Large intestine (tissue), 3 donors: ENCODE measurements around the gene APOBEC2. TPM values are rescaled to one million over a fixed set of nuclear protein-coding genes. Genes with fewer than 3 reads are reported as not detected.
A peak's percentile ranks its signal among the peaks of the same experiment; 100 is the strongest.

ENCODE experiments used
- DNase-seq, 2 donors: peaks; one replicate each; pipeline versions ENCODE4 v3.0.0 to v3.0.0-alpha.2; 2013
- H3K27ac ChIP-seq: one replicate; pipeline ENCODE4 v1.5.1; 2013; ENCODE audit warnings: low read length
- H3K27me3 ChIP-seq: 2 replicates; pipeline ENCODE4 v1.6.1; 2013; ENCODE audit warnings: low read length; ENCODE audit not compliant: control insufficient read depth, insufficient read depth
- H3K36me3 ChIP-seq: 2 replicates; pipeline ENCODE4 v1.6.1; 2013; ENCODE audit warnings: low read length; ENCODE audit not compliant: control insufficient read depth, insufficient read depth
- H3K4me1 ChIP-seq: one replicate; pipeline ENCODE4 v1.6.1; 2013; ENCODE audit warnings: low read length; ENCODE audit not compliant: control insufficient read depth, insufficient read depth
- H3K4me3 ChIP-seq: one replicate; pipeline ENCODE4 v1.5.1; 2013; ENCODE audit warnings: low read length
- H3K9me3 ChIP-seq: one replicate; pipeline ENCODE4 v1.6.1; 2013; ENCODE audit warnings: mild to moderate bottlenecking, low read depth, low read length, moderate library complexity; ENCODE audit not compliant: control insufficient read depth
- WGBS: methylation state at CpG from one replicate; pipeline ENCODE4 v1.1.5; 2013; ENCODE audit warnings: low lambda C conversion rate; ENCODE audit not compliant: insufficient coverage; 5-methylcytosine and 5-hydroxymethylcytosine counted together
- polyA plus RNA-seq: library from polyadenylated mRNA; unstranded; fragments of 120-200 nt; gene quantifications from one replicate; pipeline ENCODE4 v1.2.1, GENCODE V29; 2013

The APOBEC2 gene
- polyA plus RNA-seq, 1 donor, result 5.6 TPM

GRCh38 chr6:41047306-41047705 is 5.7 kb upstream of the APOBEC2 start:
- H3K36me3 ChIP-seq, result no peaks in the 10 kb centered on the region
- H3K27ac ChIP-seq, result peak overlapping the region; percentile 92
- WGBS, result no CpG with 5 or more reads among the region's 2 CpGs
- H3K4me3 ChIP-seq, result no peak overlapping the region
- H3K27me3 ChIP-seq, result no peaks in the 10 kb centered on the region
- peak; percentile 56 to 80 for DNase-seq
- peaks cover 78% of the 10 kb centered on the region for H3K4me1 ChIP-seq
- H3K9me3 ChIP-seq, result no peaks in the 10 kb centered on the region

GRCh38 chr6:41047745-41048732 is 5.0 kb upstream of the APOBEC2 start:
- H3K27ac ChIP-seq, result peak overlapping the region; percentile 92

GRCh38 chr6:41049521-41049920 is 3.5 kb upstream of the APOBEC2 start:
- Histone ChIP-seq H3K4me1 (peaks cover 85% of the 10 kb centered on the region), H3K27ac (peak overlapping the region; percentile 92), H3K9me3 (no peaks in the 10 kb centered on the region), H3K36me3 (no peaks in the 10 kb centered on the region), H3K4me3 (no peak overlapping the region), H3K27me3 (no peaks in the 10 kb centered on the region)
- DNase-seq, result peak in 1 of 2 donors; percentile 66
- WGBS, result no CpG with 5 or more reads among the region's 1 CpG

More at GRCh38 chr6:41047745-41048732, 5.0 kb upstream of the APOBEC2 start:
- 100% methylated on average over 1 of the region's 9 CpGs for WGBS
- H3K4me3 ChIP-seq, result no peak overlapping the region
- H3K9me3 ChIP-seq, result no peaks in the 10 kb centered on the region
- no peaks in the 10 kb centered on the region for H3K36me3 ChIP-seq
- no peak for DNase-seq
- H3K4me1 ChIP-seq, result peaks cover 81% of the 10 kb centered on the region
- H3K27me3 ChIP-seq, result no peaks in the 10 kb centered on the region

- Histone ChIP-seq H3K27me3 (no peaks in the 10 kb centered on the region), H3K27ac (peak overlapping the region; percentile 92), H3K4me1 (peaks cover 90% of the 10 kb centered on the region), H3K36me3 (no peaks in the 10 kb centered on the region), H3K9me3 (no peaks in the 10 kb centered on the region), H3K4me3 (no peak overlapping the region)
- DNase-seq, result no peak
- WGBS, result 33% methylated on average over 1 of the region's 7 CpGs
Observed at GRCh38 chr6:41049955-41050354, 3.0 kb upstream of the APOBEC2 start.

GRCh38 chr6:41050536-41050935 is 2.5 kb upstream of the APOBEC2 start:
- no peak overlapping the region for H3K4me3 ChIP-seq
- H3K9me3 ChIP-seq, result no peaks in the 10 kb centered on the region
- no peaks in the 10 kb centered on the region for H3K36me3 ChIP-seq
- no CpG with 5 or more reads among the region's 3 CpGs for WGBS
- H3K4me1 ChIP-seq, result peaks cover 90% of the 10 kb centered on the region
- H3K27ac ChIP-seq, result peak overlapping the region; percentile 92
- H3K27me3 ChIP-seq, result no peaks in the 10 kb centered on the region
- DNase-seq, result no peak

GRCh38 chr6:41051873-41052272 is 1.1 kb upstream of the APOBEC2 start:
- H3K9me3 ChIP-seq, result no peaks in the 10 kb centered on the region
- 61% methylated on average over 5 of the region's 5 CpGs for WGBS
- H3K27ac ChIP-seq, result no peak overlapping the region
- no peaks in the 10 kb centered on the region for H3K36me3 ChIP-seq
- H3K4me3 ChIP-seq, result no peak overlapping the region
- peaks cover 90% of the 10 kb centered on the region for H3K4me1 ChIP-seq
- no peak for DNase-seq
- no peaks in the 10 kb centered on the region for H3K27me3 ChIP-seq

GRCh38 chr6:41054511-41054910 is 1.5 kb downstream of the APOBEC2 start:
- Histone ChIP-seq H3K27me3 (no peaks in the 10 kb centered on the region), H3K27ac (peak overlapping the region; percentile 86), H3K36me3 (no peaks in the 10 kb centered on the region), H3K4me3 (no peak overlapping the region), H3K4me1 (peaks cover 90% of the 10 kb centered on the region), H3K9me3 (no peaks in the 10 kb centered on the region)
- WGBS, result no CpG with 5 or more reads among the region's 3 CpGs
- DNase-seq, result no peak

- no peaks in the 10 kb centered on the region for H3K9me3 ChIP-seq
- H3K27ac ChIP-seq, result peak overlapping the region; percentile 86
- no peaks in the 10 kb centered on the region for H3K27me3 ChIP-seq
- H3K36me3 ChIP-seq, result no peaks in the 10 kb centered on the region
- no peak overlapping the region for H3K4me3 ChIP-seq
- WGBS, result no CpG with 5 or more reads among the region's 3 CpGs
- peaks cover 86% of the 10 kb centered on the region for H3K4me1 ChIP-seq
- DNase-seq, result no peak
Observed at GRCh38 chr6:41055149-41055548, 2.1 kb downstream of the APOBEC2 start.

- DNase-seq, result peak; percentile 84 to 91
- Histone ChIP-seq H3K36me3 (peaks cover 4% of the 10 kb centered on the region), H3K27ac (peak overlapping the region; percentile 86), H3K27me3 (no peaks in the 10 kb centered on the region), H3K4me1 (peaks cover 85% of the 10 kb centered on the region), H3K9me3 (no peaks in the 10 kb centered on the region), H3K4me3 (no peak overlapping the region)
- no CpG with 5 or more reads among the region's 6 CpGs for WGBS
Observed at GRCh38 chr6:41056768-41057490, 3.9 kb downstream of the APOBEC2 start.

GRCh38 chr6:41058783-41059181 is 5.8 kb downstream of the APOBEC2 start:
- Histone ChIP-seq H3K4me1 (peaks cover 84% of the 10 kb centered on the region), H3K9me3 (no peaks in the 10 kb centered on the region), H3K27ac (peak overlapping the region; percentile 86), H3K36me3 (peaks cover 4% of the 10 kb centered on the region), H3K4me3 (no peak overlapping the region), H3K27me3 (no peaks in the 10 kb centered on the region)
- no peak for DNase-seq
- no CpG with 5 or more reads among the region's 2 CpGs for WGBS
